Neural progenitor cell (in vitro differentiated cells): ENCODE data around the gene MYL5. TPM values are rescaled to one million over a fixed set of nuclear protein-coding genes. Genes with fewer than 3 reads are reported as not detected.

Source experiments
- DNase-seq: peaks from one replicate; pipeline ENCODE4 v3.0.0-alpha.2; 2016; ENCODE audit warnings: low spot score
- H2AFZ ChIP-seq: fragments of 200-600 bp; sonication (generic); replicated peaks from 2 replicates; pipeline ENCODE4 v1.6.1; 2016; ENCODE audit warnings: antibody characterized with exemption
- H3F3A ChIP-seq: fragments of 200-600 bp; sonication (generic); 2 replicates; pipeline ENCODE4 v1.6.1; 2016; ENCODE audit warnings: antibody characterized with exemption, low read depth
- H3K27ac ChIP-seq: fragments of 200-600 bp; sonication (generic); 2 replicates; pipeline ENCODE4 v1.5.1; 2016; ENCODE audit warnings: mild to moderate bottlenecking
- H3K27me3 ChIP-seq: fragments of 200-600 bp; sonication (generic); 2 replicates; pipeline ENCODE4 v1.6.1; 2016; ENCODE audit warnings: mild to moderate bottlenecking, moderate library complexity
- H3K36me3 ChIP-seq: fragments of 200-600 bp; sonication (generic); 2 replicates; pipeline ENCODE4 v1.5.1; 2016
- H3K4me1 ChIP-seq: fragments of 200-600 bp; sonication (generic); 2 replicates; pipeline ENCODE4 v1.6.1; 2016; ENCODE audit warnings: mixed run types
- H3K4me2 ChIP-seq: fragments of 200-600 bp; sonication (generic); 2 replicates; pipeline ENCODE4 v1.6.1; 2016
- H3K4me3 ChIP-seq: fragments of 200-600 bp; sonication (generic); 2 replicates; pipeline ENCODE4 v1.5.1; 2016
- H3K79me2 ChIP-seq: fragments of 200-600 bp; sonication (generic); 2 replicates; pipeline ENCODE4 v1.6.1; 2016; ENCODE audit warnings: low read depth
- H3K9ac ChIP-seq: fragments of 200-600 bp; sonication (generic); 2 replicates; pipeline ENCODE4 v1.6.1; 2016
- H3K9me3 ChIP-seq: fragments of 200-600 bp; sonication (generic); 2 replicates; pipeline ENCODE4 v1.5.1; 2016; ENCODE audit warnings: low read depth
- H4K20me1 ChIP-seq: fragments of 200-600 bp; sonication (generic); 2 replicates; pipeline ENCODE4 v1.6.1; 2016; ENCODE audit warnings: low read depth
- H3K27ac Mint-ChIP-seq: 3 replicates; pipeline ENCODE4 v1.8.0; 2021; ENCODE audit warnings: mixed read lengths
- H3K27me3 Mint-ChIP-seq: 2 replicates; pipeline ENCODE4 v1.8.0; 2022; ENCODE audit warnings: low read depth, mild to moderate bottlenecking, inconsistent platforms, moderate library complexity, mixed read lengths; ENCODE audit not compliant: insufficient read depth
- H3K36me3 Mint-ChIP-seq: 3 replicates; pipeline ENCODE4 v1.8.0; 2021; ENCODE audit warnings: mixed read lengths
- H3K4me1 Mint-ChIP-seq: 3 replicates; pipeline ENCODE4 v1.8.0; 2021; ENCODE audit warnings: mixed read lengths
- H3K4me3 Mint-ChIP-seq: 3 replicates; pipeline ENCODE4 v1.8.0; 2021; ENCODE audit warnings: mild to moderate bottlenecking, moderate library complexity, mixed read lengths
- H3K9me3 Mint-ChIP-seq: 3 replicates; pipeline ENCODE4 v1.8.0; 2020; ENCODE audit warnings: mixed read lengths
- CTCF ChIP-seq: fragments of 200-600 bp; sonication (generic); IDR thresholded peaks from 2 replicates; pipeline ENCODE4 v1.5.1; 2017; ENCODE audit warnings: antibody characterized with exemption, mild to moderate bottlenecking
- EZH2 ChIP-seq: fragments of 200-600 bp; sonication (generic); IDR thresholded peaks from 2 replicates; pipeline ENCODE4 v1.6.1; 2017; ENCODE audit warnings: antibody characterized with exemption, mild to moderate bottlenecking, moderate library complexity
- EZH2phosphoT487 ChIP-seq: fragments of 200-600 bp; sonication (generic); IDR thresholded peaks from 2 replicates; pipeline ENCODE4 v1.6.1; 2017; ENCODE audit warnings: antibody characterized with exemption
- total RNA-seq: library from RNA; depleted of rRNA; stranded (reverse); fragments of >200 nt; gene quantifications from 2 replicates; pipeline ENCODE4 v1.2.3, GENCODE V29; 2015; ENCODE audit warnings: low replicate concordance

MYL5 gene
- total RNA-seq, 1 donor from 2014 or later, result 0.21 TPM

GRCh38 chr4:649293-649625 is 25.1 kb upstream of the MYL5 start:
- Histone ChIP-seq H3K4me3 (no peak overlapping the region), H3K36me3 (no peaks in the 10 kb centered on the region), H3F3A (peaks cover 10% of the 10 kb centered on the region), H3K4me1 (peaks cover 13% of the 10 kb centered on the region), H3K9ac (no peak overlapping the region), H3K27ac (no peak overlapping the region), H4K20me1 (no peaks in the 10 kb centered on the region), H2AFZ (no peak overlapping the region), H3K27me3 (no peaks in the 10 kb centered on the region), H3K9me3 (no peaks in the 10 kb centered on the region), H3K4me2 (no peak overlapping the region), H3K79me2 (no peaks in the 10 kb centered on the region)
- Mint-ChIP-seq H3K36me3 (no peaks in the 10 kb centered on the region), H3K9me3 (peaks cover 2% of the 10 kb centered on the region), H3K4me1 (no peaks in the 10 kb centered on the region), H3K4me3 (no peak overlapping the region), H3K27ac (no peak overlapping the region), H3K27me3 (peaks cover 2% of the 10 kb centered on the region)
- TF ChIP-seq EZH2 (no peak), CTCF (no peak), EZH2phosphoT487 (no peak)
- DNase-seq, result no peak

DNA sequence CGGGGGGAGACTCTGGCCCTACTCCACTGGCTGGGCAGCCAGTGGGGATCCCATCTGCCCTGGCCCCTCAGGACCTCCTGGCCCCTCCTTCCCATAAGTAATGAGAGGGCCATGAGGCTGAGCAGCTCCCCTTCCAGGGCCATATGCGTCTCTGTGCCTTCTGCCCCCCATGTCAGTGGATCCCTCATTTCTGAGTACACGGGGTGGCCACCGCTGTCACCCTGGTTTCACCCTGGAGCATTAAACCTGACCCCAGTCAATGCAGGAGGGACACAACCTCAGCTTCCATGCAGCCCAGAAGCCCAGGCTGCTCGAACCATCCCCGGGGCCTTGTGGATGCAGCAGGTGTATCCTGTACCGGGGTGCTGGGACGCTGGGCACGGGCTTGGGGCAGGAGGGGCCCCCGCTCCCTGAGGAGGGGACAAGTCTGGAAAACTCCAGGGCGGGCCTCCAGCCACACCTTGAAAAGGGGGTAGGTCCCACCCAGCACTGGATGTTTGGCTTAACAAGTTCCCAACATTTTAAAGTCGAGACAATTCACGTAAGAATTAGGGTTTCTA is 24.5 kb upstream of the MYL5 start:
- Mint-ChIP-seq H3K27ac (no peak overlapping the region), H3K4me3 (no peak overlapping the region), H3K36me3 (no peaks in the 10 kb centered on the region), H3K4me1 (no peaks in the 10 kb centered on the region), H3K27me3 (peaks cover 2% of the 10 kb centered on the region), H3K9me3 (peaks cover 2% of the 10 kb centered on the region)
- no peak for DNase-seq
- no peaks in the 10 kb centered on the region for H4K20me1 ChIP-seq
- H3K27me3 ChIP-seq, result no peaks in the 10 kb centered on the region
- no peaks in the 10 kb centered on the region for H3K9me3 ChIP-seq
- peaks cover 10% of the 10 kb centered on the region for H3F3A ChIP-seq
- H3K4me1 ChIP-seq, result peaks cover 13% of the 10 kb centered on the region
- H3K4me2 ChIP-seq, result no peak overlapping the region
- H2AFZ ChIP-seq, result no peak overlapping the region
- no peaks in the 10 kb centered on the region for H3K36me3 ChIP-seq
- no peaks in the 10 kb centered on the region for H3K79me2 ChIP-seq
- TF ChIP-seq EZH2phosphoT487 (no peak), EZH2 (no peak), CTCF (no peak)
- H3K4me3 ChIP-seq, result no peak overlapping the region
- H3K27ac ChIP-seq, result no peak overlapping the region
- no peak overlapping the region for H3K9ac ChIP-seq

DNA sequence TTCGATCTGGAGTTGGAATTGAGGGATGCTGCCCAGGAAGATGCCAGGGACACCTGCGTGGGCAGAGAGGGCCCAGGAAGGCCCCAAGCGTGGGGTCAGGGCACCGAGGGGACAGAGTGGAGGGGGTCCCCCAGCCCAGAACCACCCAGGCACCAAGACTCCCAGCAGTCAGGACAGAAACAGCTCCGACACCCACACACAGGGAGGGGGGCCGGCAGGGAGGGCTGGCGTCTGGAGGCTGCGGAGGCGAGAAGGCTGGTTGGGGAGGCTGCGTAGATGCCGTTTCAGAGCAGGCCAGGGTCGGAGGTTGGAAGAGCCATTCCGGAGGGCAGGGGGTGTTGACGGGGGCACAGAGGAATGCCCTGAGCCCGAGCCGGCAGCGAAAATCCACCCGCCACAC is 23.9 kb upstream of the MYL5 start:
- Histone ChIP-seq H3K27ac (no peak overlapping the region), H3K9ac (no peak overlapping the region)
- H3K4me3 Mint-ChIP-seq, result no peak overlapping the region

More for the DNA sequence above, 23.9 kb upstream of the MYL5 start:
- Histone ChIP-seq H4K20me1 (no peaks in the 10 kb centered on the region), H3K4me2 (no peak overlapping the region), H2AFZ (no peak overlapping the region), H3K79me2 (no peaks in the 10 kb centered on the region), H3K27me3 (no peaks in the 10 kb centered on the region), H3K36me3 (no peaks in the 10 kb centered on the region), H3K9me3 (no peaks in the 10 kb centered on the region), H3F3A (peaks cover 10% of the 10 kb centered on the region), H3K4me1 (peaks cover 13% of the 10 kb centered on the region), H3K4me3 (no peak overlapping the region)
- DNase-seq, result no peak
- Mint-ChIP-seq H3K4me1 (no peaks in the 10 kb centered on the region), H3K27ac (no peak overlapping the region), H3K27me3 (no peaks in the 10 kb centered on the region), H3K36me3 (no peaks in the 10 kb centered on the region), H3K9me3 (peaks cover 2% of the 10 kb centered on the region)
- no peak for TF ChIP-seq EZH2
- no peak for TF ChIP-seq EZH2phosphoT487
- TF ChIP-seq CTCF, result no peak
